Measurements from ENCODE around the gene NANS.
"Not testable (repeated sequence)": the region's sequence is repeated elsewhere in the genome, so short reads cannot be mapped to it uniquely, and the experiment has no call there.

The NANS gene

GRCh38 chr9:98109052-98109451 is 52.5 kb downstream of the NANS start:
- Histone ChIP-seq H2AFZ (ENCODE audit: low read length) (0 out of 2 replicates have a peak overlapping the region, but pooled peaks have one; percentile 22), H3K9ac (ENCODE audit: low read depth, low read length, poor library complexity, severe bottlenecking) (peak overlapping the region; percentile 56), H3K4me3 (ENCODE audit: low read length, poor library complexity, severe bottlenecking) (peak overlapping the region; percentile 12), H3K4me2 (ENCODE audit: low read depth, low read length, poor library complexity, severe bottlenecking) (peak overlapping the region; percentile 38), H3K36me3 (ENCODE audit: insufficient read depth, low read length) (no peaks in the 10 kb centered on the region), H3F3A (ENCODE audit: low read depth) (no peaks in the 10 kb centered on the region), H4K20me1 (ENCODE audit: insufficient read depth, low read length, poor library complexity, severe bottlenecking) (no peaks in the 10 kb centered on the region), H3K4me1 (ENCODE audit: insufficient read depth, low read length, poor library complexity, severe bottlenecking) (peaks cover 41% of the 10 kb centered on the region), H3K9me2 (replicated peaks; ENCODE audit: low read depth, low read length) (no peaks in the 10 kb centered on the region), H3K9me3 (ENCODE audit: insufficient read depth, low read depth, low read length) (no peaks in the 10 kb centered on the region), H3K27me3 (ENCODE audit: insufficient read depth, low read length, poor library complexity, severe bottlenecking) (no peaks in the 10 kb centered on the region), H3K79me2 (ENCODE audit: insufficient read depth, low read length) (peaks cover 3% of the 10 kb centered on the region; the same call in 1 of the 2 replicates)
- TF ChIP-seq EZH2phosphoT487 (IDR thresholded peaks at IDR 0.05; ENCODE audit: borderline replicate concordance): no peak
- TF ChIP-seq, protein P1, sequence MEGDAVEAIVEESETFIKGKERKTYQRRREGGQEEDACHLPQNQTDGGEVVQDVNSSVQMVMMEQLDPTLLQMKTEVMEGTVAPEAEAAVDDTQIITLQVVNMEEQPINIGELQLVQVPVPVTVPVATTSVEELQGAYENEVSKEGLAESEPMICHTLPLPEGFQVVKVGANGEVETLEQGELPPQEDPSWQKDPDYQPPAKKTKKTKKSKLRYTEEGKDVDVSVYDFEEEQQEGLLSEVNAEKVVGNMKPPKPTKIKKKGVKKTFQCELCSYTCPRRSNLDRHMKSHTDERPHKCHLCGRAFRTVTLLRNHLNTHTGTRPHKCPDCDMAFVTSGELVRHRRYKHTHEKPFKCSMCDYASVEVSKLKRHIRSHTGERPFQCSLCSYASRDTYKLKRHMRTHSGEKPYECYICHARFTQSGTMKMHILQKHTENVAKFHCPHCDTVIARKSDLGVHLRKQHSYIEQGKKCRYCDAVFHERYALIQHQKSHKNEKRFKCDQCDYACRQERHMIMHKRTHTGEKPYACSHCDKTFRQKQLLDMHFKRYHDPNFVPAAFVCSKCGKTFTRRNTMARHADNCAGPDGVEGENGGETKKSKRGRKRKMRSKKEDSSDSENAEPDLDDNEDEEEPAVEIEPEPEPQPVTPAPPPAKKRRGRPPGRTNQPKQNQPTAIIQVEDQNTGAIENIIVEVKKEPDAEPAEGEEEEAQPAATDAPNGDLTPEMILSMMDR (conservative IDR thresholded peaks at IDR 0.05; ENCODE audit: low read length): no peak

- not testable (repeated sequence) for H3K36me3 ChIP-seq (ENCODE audit: insufficient read depth, low read length); H3K79me2 ChIP-seq (ENCODE audit: insufficient read depth, low read length); H2AFZ ChIP-seq (ENCODE audit: low read length); H3K4me2 ChIP-seq (ENCODE audit: low read depth, low read length, poor library complexity, severe bottlenecking); H3K27me3 ChIP-seq (ENCODE audit: insufficient read depth, low read length, poor library complexity, severe bottlenecking); H3K4me3 ChIP-seq (ENCODE audit: low read length, poor library complexity, severe bottlenecking); H3K9ac ChIP-seq (ENCODE audit: low read depth, low read length, poor library complexity, severe bottlenecking); H4K20me1 ChIP-seq (ENCODE audit: insufficient read depth, low read length, poor library complexity, severe bottlenecking); H3K9me3 ChIP-seq (ENCODE audit: insufficient read depth, low read depth, low read length); H3F3A ChIP-seq (ENCODE audit: low read depth); H3K9me2 ChIP-seq (replicated peaks; ENCODE audit: low read depth, low read length)
- H3K4me1 ChIP-seq (ENCODE audit: insufficient read depth, low read length, poor library complexity, severe bottlenecking): peaks cover 37% of the 10 kb centered on the region
Observed at GRCh38 chr9:98117097-98117496, 60.6 kb downstream of the NANS start.

DNA sequence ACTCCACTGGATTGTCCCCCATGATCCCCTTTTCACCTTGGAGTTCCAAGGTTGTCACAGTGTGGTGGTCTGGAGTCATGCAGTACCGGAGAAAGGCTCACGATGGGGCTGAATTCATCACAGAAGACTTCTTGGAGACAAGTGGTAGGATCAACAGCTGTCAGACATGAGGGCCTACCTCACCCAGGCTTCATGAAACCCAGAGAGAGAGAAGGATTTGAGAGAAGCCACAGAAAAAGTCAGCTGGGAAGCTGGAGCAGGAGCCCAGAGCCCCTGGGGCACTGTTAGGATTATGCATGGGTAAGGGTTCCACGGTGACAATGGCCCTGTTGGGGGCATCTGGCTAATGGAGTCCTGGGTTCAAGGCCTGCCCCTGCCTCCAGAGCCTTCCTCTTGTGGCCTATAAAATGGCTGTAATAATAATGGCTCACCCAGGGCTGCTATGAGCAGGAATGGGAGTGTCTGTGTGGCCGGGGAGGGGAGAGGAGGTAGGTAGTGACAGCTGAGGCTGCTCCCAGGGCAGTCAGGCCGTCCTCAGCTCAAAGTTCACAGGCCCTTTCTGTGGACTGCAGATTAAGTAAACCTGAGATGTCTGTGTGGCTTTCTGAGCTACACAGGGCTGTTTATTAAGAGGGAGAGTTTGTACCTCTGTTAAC is 61.6 kb downstream of the NANS start:
- peak overlapping the region; percentile 79 for H3K9ac ChIP-seq (ENCODE audit: low read depth, low read length, poor library complexity, severe bottlenecking)

More for the DNA sequence above, 61.6 kb downstream of the NANS start:
- TF ChIP-seq, protein P1 (conservative IDR thresholded peaks at IDR 0.05; ENCODE audit: low read length): peak; percentile 58
- TF ChIP-seq EZH2phosphoT487 (IDR thresholded peaks at IDR 0.05; ENCODE audit: borderline replicate concordance): no peak
- Histone ChIP-seq H4K20me1 (ENCODE audit: insufficient read depth, low read length, poor library complexity, severe bottlenecking) (no peaks in the 10 kb centered on the region), H3K4me3 (ENCODE audit: low read length, poor library complexity, severe bottlenecking) (peak overlapping the region; percentile 74), H3K4me2 (ENCODE audit: low read depth, low read length, poor library complexity, severe bottlenecking) (peak overlapping the region; percentile 86), H3K36me3 (ENCODE audit: insufficient read depth, low read length) (no peaks in the 10 kb centered on the region), H3K27me3 (ENCODE audit: insufficient read depth, low read length, poor library complexity, severe bottlenecking) (no peaks in the 10 kb centered on the region), H3K9me2 (replicated peaks; ENCODE audit: low read depth, low read length) (no peaks in the 10 kb centered on the region), H3K9me3 (ENCODE audit: insufficient read depth, low read depth, low read length) (no peaks in the 10 kb centered on the region), H3K4me1 (ENCODE audit: insufficient read depth, low read length, poor library complexity, severe bottlenecking) (peaks cover 41% of the 10 kb centered on the region), H3F3A (ENCODE audit: low read depth) (0 out of 2 replicates have a peak, but pooled peaks cover 3% of the 10 kb centered on the region), H2AFZ (ENCODE audit: low read length) (peak overlapping the region; percentile 92), H3K79me2 (ENCODE audit: insufficient read depth, low read length) (peaks cover 6% of the 10 kb centered on the region; the same call in 1 of the 2 replicates)
